ENCODE data around the gene TMEM88. TPM values are rescaled to one million over a fixed set of nuclear protein-coding genes. Genes with fewer than 3 reads are reported as not detected.

Gene TMEM88
- total RNA-seq, 1 experiment from 2014 or later, result not detected

GRCh38 chr17:7833011-7833794, 21.7 kb upstream of the TMEM88 start:
- DNase-seq (ENCODE audit: low spot score), result no peak

GRCh38 chr17:7833795-7834541, 20.9 kb upstream of the TMEM88 start, which contains the start of gene KDM6B:
KDM6B (plus strand) TSS chr17:7834217; CDS start chr17:7845555, 11,338 bp downstream.
- DNase-seq (ENCODE audit: low spot score), result peak; percentile 85

GRCh38 chr17:7834542-7834956, 20.3 kb upstream of the TMEM88 start:
- DNase-seq (ENCODE audit: low spot score), result no peak

GRCh38 chr17:7834957-7835813, 19.7 kb upstream of the TMEM88 start:
- peak; percentile 95 for DNase-seq (ENCODE audit: low spot score)

- DNase-seq (ENCODE audit: low spot score), result peak; percentile 60
Observed at GRCh38 chr17:7835814-7836595, 18.9 kb upstream of the TMEM88 start.

GRCh38 chr17:7836596-7837407, 18.1 kb upstream of the TMEM88 start:
- DNase-seq (ENCODE audit: low spot score), result peak; percentile 95

- DNase-seq (ENCODE audit: low spot score), result no peak
Observed at GRCh38 chr17:7837408-7838088, 17.3 kb upstream of the TMEM88 start.

- peak; percentile 51 for DNase-seq (ENCODE audit: low spot score)
Observed at GRCh38 chr17:7838090-7839075, 16.5 kb upstream of the TMEM88 start.

GRCh38 chr17:7839190-7839875, 15.5 kb upstream of the TMEM88 start:
- DNase-seq (ENCODE audit: low spot score), result no peak

GRCh38 chr17:7839876-7840261, 15.0 kb upstream of the TMEM88 start:
- DNase-seq (ENCODE audit: low spot score), result no peak

GRCh38 chr17:7840441-7840840, 14.4 kb upstream of the TMEM88 start:
- DNase-seq (ENCODE audit: low spot score), result no peak

GRCh38 chr17:7840875-7841274, 14.0 kb upstream of the TMEM88 start:
- DNase-seq (ENCODE audit: low spot score), result no peak

GRCh38 chr17:7841396-7841914, 13.4 kb upstream of the TMEM88 start:
- peak; percentile 65 for DNase-seq (ENCODE audit: low spot score)

- peak; percentile 62 for DNase-seq (ENCODE audit: low spot score)
Observed at GRCh38 chr17:7841915-7842379, 12.9 kb upstream of the TMEM88 start.

- peak; percentile 48 for DNase-seq (ENCODE audit: low spot score)
Observed at GRCh38 chr17:7842380-7843256, 12.2 kb upstream of the TMEM88 start.

GRCh38 chr17:7843257-7843535, 11.7 kb upstream of the TMEM88 start:
- DNase-seq (ENCODE audit: low spot score), result no peak

Data from H4 (cell line).